Astrocyte (in vitro differentiated cells and primary cell): ENCODE results near the gene AATK.

Source experiments
- CTCF ChIP-seq: IDR thresholded peaks from 2 replicates; pipeline ENCODE4 v1.5.1; 2011; ENCODE audit warnings: low read depth, mild to moderate bottlenecking, inconsistent platforms, low read length, moderate library complexity; ENCODE audit not compliant: insufficient read depth
- EZH2 ChIP-seq: IDR thresholded peaks from 2 replicates; pipeline ENCODE4 v1.6.1; 2012; ENCODE audit warnings: mild to moderate bottlenecking, low read length, inconsistent platforms; ENCODE audit not compliant: insufficient read depth

DNA sequence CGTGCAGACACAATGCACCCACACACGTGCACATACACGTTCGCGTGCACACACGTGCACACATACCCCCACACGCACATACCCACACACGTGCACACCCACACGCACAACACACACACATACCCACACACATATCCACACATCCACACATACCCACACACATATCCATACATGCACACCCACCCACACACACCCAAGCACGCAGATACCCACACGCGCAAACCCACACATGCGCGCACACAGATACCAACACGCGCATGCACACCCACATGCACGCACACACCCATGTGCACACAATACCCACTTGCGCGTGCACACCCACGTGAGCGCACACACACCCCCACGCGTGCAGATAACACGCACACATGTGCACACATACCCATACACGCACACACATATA is 27.5 kb downstream of the AATK start:
- TF ChIP-seq CTCF (no peak), EZH2 (no peak)
